Nucleus accumbens (tissue), 56 donors: ENCODE measurements around the gene PDS5B.
"Not testable (repeated sequence)": the region's sequence is repeated elsewhere in the genome, so short reads cannot be mapped to it uniquely, and the experiment has no call there.

Experiments
- DNase-seq, 56 donors: peaks; one replicate each; lab custom pipeline; 2025; lab: John Stamatoyannopoulos, UW

PDS5B gene

GRCh38 chr13:32752997-32753606 is 166.8 kb downstream of the PDS5B start:
- DNase-seq = no peak

GRCh38 chr13:32754179-32754578 is 167.9 kb downstream of the PDS5B start:
- no peak for DNase-seq

GRCh38 chr13:32759152-32759551 is 172.9 kb downstream of the PDS5B start:
- DNase-seq = no peak

GRCh38 chr13:32761472-32761871 is 175.2 kb downstream of the PDS5B start:
- no peak for DNase-seq

GRCh38 chr13:32779119-32779518 is 192.9 kb downstream of the PDS5B start:
- no peak for DNase-seq

GRCh38 chr13:32781906-32782305 is 195.7 kb downstream of the PDS5B start:
- no peak for DNase-seq

GRCh38 chr13:32783067-32783466 is 196.8 kb downstream of the PDS5B start:
- DNase-seq = peak in 7 of 56 donors; percentile 2 to 45 (median 7)

GRCh38 chr13:32790731-32791130 is 204.5 kb downstream of the PDS5B start:
- DNase-seq = no peak

GRCh38 chr13:32791545-32792172 is 205.4 kb downstream of the PDS5B start:
- DNase-seq = no peak

- DNase-seq = no peak
These were observed 210.5 kb downstream of the PDS5B start for GRCh38 chr13:32796754-32797153.

- DNase-seq = no peak
These were observed 215.9 kb downstream of the PDS5B start for GRCh38 chr13:32802159-32802558.

- DNase-seq = peak in 1 of 56 donors; percentile 5
These were observed 218.5 kb downstream of the PDS5B start for GRCh38 chr13:32804673-32805230.

GRCh38 chr13:32811297-32811800 is 225.1 kb downstream of the PDS5B start:
- DNase-seq = no peak

GRCh38 chr13:32821149-32821688 is 235.0 kb downstream of the PDS5B start:
- no peak for DNase-seq

GRCh38 chr13:32822771-32823170 is 236.5 kb downstream of the PDS5B start:
- DNase-seq = no peak

- no peak for DNase-seq
These were observed 237.3 kb downstream of the PDS5B start for GRCh38 chr13:32823597-32823996.

GRCh38 chr13:32824061-32824460 is 237.8 kb downstream of the PDS5B start:
- no peak for DNase-seq

GRCh38 chr13:32824675-32825074 is 238.4 kb downstream of the PDS5B start:
- no peak for DNase-seq

- DNase-seq = no peak
These were observed 239.2 kb downstream of the PDS5B start for GRCh38 chr13:32825481-32825880.

- DNase-seq = not testable (repeated sequence)
These were observed 240.1 kb downstream of the PDS5B start for GRCh38 chr13:32826372-32826771.
